COLO829 (cell line): Measurements from ENCODE around the gene RNF10.
A peak's percentile ranks its signal among the peaks of the same experiment; 100 is the strongest.
"Not testable (repeated sequence)": the region's sequence is repeated elsewhere in the genome, so short reads cannot be mapped to it uniquely, and the experiment has no call there.

Experiments
- DNase-seq: peaks from one replicate; pipeline ENCODE4 v3.0.0; 2012; ENCODE audit warnings: low spot score

The RNF10 gene

GRCh38 chr12:120534203-120534702 is at the start of gene RNF10:
RNF10 (plus strand) TSS chr12:120534356; CDS start chr12:120534812, 456 bp downstream.
- DNase-seq = peak; percentile 96

GRCh38 chr12:120485961-120486881 is 47.9 kb upstream of the RNF10 start:
- DNase-seq = no peak

- not testable (repeated sequence) for DNase-seq
Observed at GRCh38 chr12:120487552-120487951, 46.6 kb upstream of the RNF10 start.

GRCh38 chr12:120488057-120488640 is 46.0 kb upstream of the RNF10 start:
- no peak for DNase-seq

- no peak for DNase-seq
Observed at GRCh38 chr12:120489018-120489417, 45.1 kb upstream of the RNF10 start.

GRCh38 chr12:120490325-120490724 is 43.8 kb upstream of the RNF10 start:
- DNase-seq = no peak

GRCh38 chr12:120490833-120491512 is 43.2 kb upstream of the RNF10 start:
- DNase-seq = no peak

- no peak for DNase-seq
Observed at GRCh38 chr12:120495186-120495730, 38.9 kb upstream of the RNF10 start.

- DNase-seq = peak; percentile 96
Observed at GRCh38 chr12:120495731-120496412, 38.3 kb upstream of the RNF10 start, which contains the start of gene DYNLL1. DYNLL1 (plus strand) TSS chr12:120496113; CDS start chr12:120496422, 309 bp downstream.

- DNase-seq = peak; percentile 40
Observed at GRCh38 chr12:120496413-120497340, 37.5 kb upstream of the RNF10 start.

GRCh38 chr12:120497524-120498150 is 36.5 kb upstream of the RNF10 start:
- no peak for DNase-seq

GRCh38 chr12:120498870-120499515 is 35.2 kb upstream of the RNF10 start:
- DNase-seq = no peak

GRCh38 chr12:120500581-120500980 is 33.6 kb upstream of the RNF10 start:
- DNase-seq = no peak

- DNase-seq = no peak
Observed at GRCh38 chr12:120504587-120504986, 29.6 kb upstream of the RNF10 start.

GRCh38 chr12:120508537-120508936 is 25.6 kb upstream of the RNF10 start:
- no peak for DNase-seq

- DNase-seq = peak; percentile 76
Observed at GRCh38 chr12:120514002-120514401, 20.2 kb upstream of the RNF10 start.

- DNase-seq = no peak
Observed at GRCh38 chr12:120515496-120515895, 18.7 kb upstream of the RNF10 start.

- DNase-seq = not testable (repeated sequence)
Observed at GRCh38 chr12:120519324-120519723, 14.8 kb upstream of the RNF10 start.

- DNase-seq = no peak
Observed at GRCh38 chr12:120522568-120522967, 11.6 kb upstream of the RNF10 start.
